Stomach (tissue), 4 donors: Measurements from ENCODE around the gene COTL1.

ENCODE experiments used
- POLR2A ChIP-seq, 4 donors: fragments of 450-650 bp; IDR thresholded peaks; one replicate each; pipeline ENCODE4 v1.6.1; 2016; ENCODE audit warnings: antibody characterized with exemption in 4 of 4, control low read depth in 2 of 4, mild to moderate bottlenecking in 1 of 4, moderate library complexity in 1 of 4
- POLR2AphosphoS5 ChIP-seq, 3 donors: sonication (generic); formaldehyde crosslinking; IDR thresholded peaks; one replicate each; pipeline ENCODE4 v1.6.1; 2016; ENCODE audit warnings: antibody characterized with exemption in 3 of 3
- TF ChIP-seq, protein P1 (sequence below), 7 experiments: fragments of 450-650 bp in 4 of 7; fragments of 200-600 bp in 3 of 7; sonication (generic) in 3 of 7; IDR thresholded peaks; one replicate each; pipeline ENCODE4 v1.5.1; 2016 to 2019; ENCODE audit warnings: antibody characterized with exemption in 7 of 7, control low read depth in 2 of 7, mild to moderate bottlenecking in 1 of 7

DNA sequence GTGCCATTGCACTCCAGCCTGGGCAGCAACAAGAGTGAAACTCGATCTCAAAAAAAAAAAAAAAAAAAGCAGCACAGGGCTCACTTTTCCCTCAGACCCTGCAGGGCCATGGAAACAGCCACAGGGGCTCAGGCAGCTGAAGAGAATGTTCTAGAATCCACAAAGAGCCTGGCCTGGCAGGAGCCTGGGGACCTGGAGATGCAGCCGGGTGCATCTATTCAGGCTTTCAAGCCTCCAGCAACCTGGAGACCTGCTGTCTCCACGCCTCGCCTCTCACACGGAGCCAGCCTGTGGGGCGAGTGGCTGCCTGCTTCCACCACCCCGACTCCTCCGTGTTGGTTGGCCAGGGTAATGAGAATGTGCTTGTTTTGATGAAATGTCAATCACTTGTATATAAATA, 69.4 kb downstream of the COTL1 start:
- no peak for TF ChIP-seq POLR2AphosphoS5 (IDR thresholded peaks at IDR 0.05)
- TF ChIP-seq, protein P1, sequence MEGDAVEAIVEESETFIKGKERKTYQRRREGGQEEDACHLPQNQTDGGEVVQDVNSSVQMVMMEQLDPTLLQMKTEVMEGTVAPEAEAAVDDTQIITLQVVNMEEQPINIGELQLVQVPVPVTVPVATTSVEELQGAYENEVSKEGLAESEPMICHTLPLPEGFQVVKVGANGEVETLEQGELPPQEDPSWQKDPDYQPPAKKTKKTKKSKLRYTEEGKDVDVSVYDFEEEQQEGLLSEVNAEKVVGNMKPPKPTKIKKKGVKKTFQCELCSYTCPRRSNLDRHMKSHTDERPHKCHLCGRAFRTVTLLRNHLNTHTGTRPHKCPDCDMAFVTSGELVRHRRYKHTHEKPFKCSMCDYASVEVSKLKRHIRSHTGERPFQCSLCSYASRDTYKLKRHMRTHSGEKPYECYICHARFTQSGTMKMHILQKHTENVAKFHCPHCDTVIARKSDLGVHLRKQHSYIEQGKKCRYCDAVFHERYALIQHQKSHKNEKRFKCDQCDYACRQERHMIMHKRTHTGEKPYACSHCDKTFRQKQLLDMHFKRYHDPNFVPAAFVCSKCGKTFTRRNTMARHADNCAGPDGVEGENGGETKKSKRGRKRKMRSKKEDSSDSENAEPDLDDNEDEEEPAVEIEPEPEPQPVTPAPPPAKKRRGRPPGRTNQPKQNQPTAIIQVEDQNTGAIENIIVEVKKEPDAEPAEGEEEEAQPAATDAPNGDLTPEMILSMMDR (IDR thresholded peaks at IDR 0.05) = no peak
- TF ChIP-seq POLR2A (IDR thresholded peaks at IDR 0.05) = no peak
